Hippocampal formation (tissue), 2 donors: ENCODE results near the gene GDF7.

Source experiments
- DNase-seq, 2 donors: peaks; one replicate each; lab custom pipeline; 2025; lab: John Stamatoyannopoulos, UW

Gene GDF7

GRCh38 chr2:20666304-20667150 lies at the start of gene GDF7:
TSS of gene GDF7 (plus strand) at chr2:20667144. CDS start at chr2:20667240, 96 bp downstream.
- DNase-seq: no peak

- DNase-seq: peak; percentile 87 to 92
Observed at GRCh38 chr2:20617892-20618467, 49.0 kb upstream of the GDF7 start.

GRCh38 chr2:20618468-20618885 lies 48.5 kb upstream of the GDF7 start:
- DNase-seq: no peak

- no peak for DNase-seq
Observed at GRCh38 chr2:20618886-20619521, 47.9 kb upstream of the GDF7 start.

GRCh38 chr2:20619624-20620024 lies 47.3 kb upstream of the GDF7 start:
- no peak for DNase-seq

GRCh38 chr2:20620271-20620681 lies 46.7 kb upstream of the GDF7 start:
- no peak for DNase-seq

- DNase-seq: no peak
Observed at GRCh38 chr2:20620696-20621365, 46.1 kb upstream of the GDF7 start.

- DNase-seq: no peak
Observed at GRCh38 chr2:20621366-20622295, 45.3 kb upstream of the GDF7 start.

GRCh38 chr2:20622296-20622686 lies 44.7 kb upstream of the GDF7 start:
- DNase-seq: no peak

GRCh38 chr2:20622731-20623130 lies 44.2 kb upstream of the GDF7 start:
- DNase-seq: no peak

- no peak for DNase-seq
Observed at GRCh38 chr2:20623241-20623640, 43.7 kb upstream of the GDF7 start.

GRCh38 chr2:20623741-20624155 lies 43.2 kb upstream of the GDF7 start:
- DNase-seq: no peak

GRCh38 chr2:20624156-20624883 lies 42.6 kb upstream of the GDF7 start:
- DNase-seq: no peak

GRCh38 chr2:20624884-20625485 lies 42.0 kb upstream of the GDF7 start:
- DNase-seq: no peak

GRCh38 chr2:20625491-20626391 lies 41.2 kb upstream of the GDF7 start:
- DNase-seq: no peak

- DNase-seq: no peak
Observed at GRCh38 chr2:20626392-20626697, 40.6 kb upstream of the GDF7 start.

- no peak for DNase-seq
Observed at GRCh38 chr2:20626698-20627513, 40.0 kb upstream of the GDF7 start.

GRCh38 chr2:20627712-20628380 lies 39.1 kb upstream of the GDF7 start:
- DNase-seq: no peak
